Panc1 (cell line): ENCODE measurements around the gene SERGEF.

ENCODE experiments used
- CTCF ChIP-seq: fragments of 450-650 bp; IDR thresholded peaks from 2 replicates; pipeline ENCODE4 v1.5.1; 2017; ENCODE audit warnings: mild to moderate bottlenecking
- POLR2AphosphoS5 ChIP-seq: IDR thresholded peaks from 2 replicates; pipeline ENCODE4 v1.6.1; 2012; ENCODE audit warnings: mild to moderate bottlenecking, low read depth, low read length, moderate library complexity
- TF ChIP-seq, protein P1 (sequence below), 2 experiments: IDR thresholded peaks; 2 replicates each; pipeline ENCODE4 v1.6.1; 2011 to 2012; ENCODE audit warnings: low read depth in 2 of 2, control low read depth in 1 of 2, low read length in 1 of 2, mild to moderate bottlenecking in 1 of 2, moderate library complexity in 1 of 2; ENCODE audit not compliant: insufficient read depth in 1 of 2

GRCh38 chr11:17782145-17782544 lies 230.7 kb downstream of the SERGEF start:
- TF ChIP-seq CTCF (no peak), POLR2AphosphoS5 (no peak)
- TF ChIP-seq, protein P1, sequence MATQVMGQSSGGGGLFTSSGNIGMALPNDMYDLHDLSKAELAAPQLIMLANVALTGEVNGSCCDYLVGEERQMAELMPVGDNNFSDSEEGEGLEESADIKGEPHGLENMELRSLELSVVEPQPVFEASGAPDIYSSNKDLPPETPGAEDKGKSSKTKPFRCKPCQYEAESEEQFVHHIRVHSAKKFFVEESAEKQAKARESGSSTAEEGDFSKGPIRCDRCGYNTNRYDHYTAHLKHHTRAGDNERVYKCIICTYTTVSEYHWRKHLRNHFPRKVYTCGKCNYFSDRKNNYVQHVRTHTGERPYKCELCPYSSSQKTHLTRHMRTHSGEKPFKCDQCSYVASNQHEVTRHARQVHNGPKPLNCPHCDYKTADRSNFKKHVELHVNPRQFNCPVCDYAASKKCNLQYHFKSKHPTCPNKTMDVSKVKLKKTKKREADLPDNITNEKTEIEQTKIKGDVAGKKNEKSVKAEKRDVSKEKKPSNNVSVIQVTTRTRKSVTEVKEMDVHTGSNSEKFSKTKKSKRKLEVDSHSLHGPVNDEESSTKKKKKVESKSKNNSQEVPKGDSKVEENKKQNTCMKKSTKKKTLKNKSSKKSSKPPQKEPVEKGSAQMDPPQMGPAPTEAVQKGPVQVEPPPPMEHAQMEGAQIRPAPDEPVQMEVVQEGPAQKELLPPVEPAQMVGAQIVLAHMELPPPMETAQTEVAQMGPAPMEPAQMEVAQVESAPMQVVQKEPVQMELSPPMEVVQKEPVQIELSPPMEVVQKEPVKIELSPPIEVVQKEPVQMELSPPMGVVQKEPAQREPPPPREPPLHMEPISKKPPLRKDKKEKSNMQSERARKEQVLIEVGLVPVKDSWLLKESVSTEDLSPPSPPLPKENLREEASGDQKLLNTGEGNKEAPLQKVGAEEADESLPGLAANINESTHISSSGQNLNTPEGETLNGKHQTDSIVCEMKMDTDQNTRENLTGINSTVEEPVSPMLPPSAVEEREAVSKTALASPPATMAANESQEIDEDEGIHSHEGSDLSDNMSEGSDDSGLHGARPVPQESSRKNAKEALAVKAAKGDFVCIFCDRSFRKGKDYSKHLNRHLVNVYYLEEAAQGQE (IDR thresholded peaks at IDR 0.05; ENCODE audit: insufficient read depth in 1 of 2, low read depth in 2 of 2, low read length in 1 of 2): no peak
